ENCODE results near the gene SBNO1. TPM values are rescaled to one million over a fixed set of nuclear protein-coding genes. Genes with fewer than 3 reads are reported as not detected.

The SBNO1 gene
- total and polyA plus RNA-seq, 2 donors (not counting 1 experiment from before 2014, with no cell fraction given): 5.9 to 47.5 TPM

GRCh38 chr12:123384994-123385376, 20.3 kb upstream of the SBNO1 start:
- Histone ChIP-seq H2AFZ (ENCODE audit: insufficient read depth, low read depth, low read length, poor library complexity, severe bottlenecking) (peak overlapping the region; percentile 86), H3K27ac (ENCODE audit: low read length in 2 of 2) (no peak overlapping the region), H3K4me2 (replicated peaks; ENCODE audit: low read depth, low read length, poor library complexity, severe bottlenecking) (peak overlapping the region; percentile 96), H3K79me2 (ENCODE audit: control insufficient read depth, insufficient read depth, low read length) (peaks cover 19% of the 10 kb centered on the region), H3K4me3 (ENCODE audit: control extremely low read depth in 1 of 5, extremely low read depth in 1 of 5, insufficient read depth in 1 of 5, low read depth in 2 of 5, low read length in 4 of 5) (peak overlapping the region in 4 of 5 experiments; percentile 70 to 84 (median 72)), H4K20me1 (ENCODE audit: control insufficient read depth, insufficient read depth, low read length, poor library complexity, severe bottlenecking) (peaks cover under 1% of the 10 kb centered on the region), H3K36me3 (replicated peaks in 1 of 2; ENCODE audit: control extremely low read depth in 1 of 2, control insufficient read depth in 1 of 2, extremely low read depth in 1 of 2, insufficient read depth in 2 of 2, low read length in 1 of 2) (no peaks in the 10 kb centered on the region), H3K4me1 (ENCODE audit: control insufficient read depth in 2 of 2, insufficient read depth in 2 of 2, low read length in 2 of 2) (peaks cover 18 to 28% of the 10 kb centered on the region in 2 donors), H3K27me3 (replicated peaks in 1 of 4; ENCODE audit: control extremely low read depth in 1 of 4, control insufficient read depth in 3 of 4, insufficient read depth in 4 of 4, low read length in 3 of 4) (no peaks in the 10 kb centered on the region), H3K9ac (ENCODE audit: low read length) (peak overlapping the region; percentile 73), H3K9me3 (ENCODE audit: control extremely low read depth in 1 of 3, control insufficient read depth in 2 of 3, insufficient read depth in 1 of 3, low read length in 2 of 3) (no peaks in the 10 kb centered on the region)
- peak overlapping the region; percentile 94 for H3K4me3 Mint-ChIP-seq
- intact Hi-C loops (cut with micrococcal nuclease): loop anchor here (1.0 to 5.0 kb wide), 5 partner anchors 20 to 217 kb away; partner anchors contain the start of genes DDX55, MPHOSPH9, MTRFR and RILPL2
- peaks cover 29% of the 10 kb centered on the region for H3K4me1 Mint-ChIP-seq
- H3K27ac Mint-ChIP-seq: peak overlapping the region; percentile 37
- ATAC-seq (ENCODE audit: low read depth) (no peak), DNase-seq (no peak)
- WGBS (ENCODE audit: insufficient coverage): no CpG with 5 or more reads among the region's 1 CpG
- no peaks in the 10 kb centered on the region for H3K27me3 Mint-ChIP-seq
- no peaks in the 10 kb centered on the region for H3K9me3 Mint-ChIP-seq (ENCODE audit: insufficient read depth)
- ChIA-PET POLR2A (interaction anchor here (0.5 to 1.6 kb wide), 5 partner anchors 18 to 560 kb away, joined by 3 to 13 read pairs (median 5); partner anchors contain the start of gene SBNO1), CTCF (interaction anchor here (1.0 kb wide), 1 partner anchor 16 kb away, joined by 4 read pairs; no protein-coding TSS in a partner anchor)
- no peak for TF ChIP-seq CTCF (IDR thresholded peaks at IDR 0.05)
- TF ChIP-seq EZH2 (IDR thresholded peaks at IDR 0.05; ENCODE audit: borderline replicate concordance, insufficient read depth, low read depth, low read length, poor library complexity, severe bottlenecking): no peak

GRCh38 chr12:123384318-123384993, 19.8 kb upstream of the SBNO1 start:
- Histone ChIP-seq H3K9ac (ENCODE audit: low read length) (peak overlapping the region; percentile 73), H3K4me1 (ENCODE audit: control insufficient read depth in 2 of 2, insufficient read depth in 2 of 2, low read length in 2 of 2) (peaks cover 15 to 24% of the 10 kb centered on the region in 2 donors), H3K27me3 (replicated peaks in 1 of 4; ENCODE audit: control extremely low read depth in 1 of 4, control insufficient read depth in 3 of 4, insufficient read depth in 4 of 4, low read length in 3 of 4) (no peaks in the 10 kb centered on the region), H3K4me3 (ENCODE audit: control extremely low read depth in 1 of 5, extremely low read depth in 1 of 5, insufficient read depth in 1 of 5, low read depth in 2 of 5, low read length in 4 of 5) (peak overlapping the region; percentile 70 to 84 (median 73)), H2AFZ (ENCODE audit: insufficient read depth, low read depth, low read length, poor library complexity, severe bottlenecking) (peak overlapping the region; percentile 86), H3K4me2 (replicated peaks; ENCODE audit: low read depth, low read length, poor library complexity, severe bottlenecking) (peak overlapping the region; percentile 96), H4K20me1 (ENCODE audit: control insufficient read depth, insufficient read depth, low read length, poor library complexity, severe bottlenecking) (no peaks in the 10 kb centered on the region), H3K9me3 (ENCODE audit: control extremely low read depth in 1 of 3, control insufficient read depth in 2 of 3, insufficient read depth in 1 of 3, low read length in 2 of 3) (no peaks in the 10 kb centered on the region), H3K27ac (ENCODE audit: low read length in 2 of 2) (peak overlapping the region in 1 of 2 donors; percentile 49), H3K36me3 (replicated peaks in 1 of 2; ENCODE audit: control extremely low read depth in 1 of 2, control insufficient read depth in 1 of 2, extremely low read depth in 1 of 2, insufficient read depth in 2 of 2, low read length in 1 of 2) (no peaks in the 10 kb centered on the region), H3K79me2 (ENCODE audit: control insufficient read depth, insufficient read depth, low read length) (peaks cover 15% of the 10 kb centered on the region)
- intact Hi-C loops (cut with micrococcal nuclease): loop anchor here (1.0 to 5.0 kb wide), 4 partner anchors 19 to 200 kb away; partner anchors contain the start of genes MPHOSPH9, MTRFR, RILPL2 and TMED2
- CTCF ChIA-PET: interaction anchor here (0.7 to 1.9 kb wide), 11 partner anchors 15 to 197 kb away, joined by 3 to 13 read pairs (median 3); no protein-coding TSS in a partner anchor
- H3K4me1 Mint-ChIP-seq: peaks cover 27% of the 10 kb centered on the region
- DNase-seq: no peak
- peak overlapping the region; percentile 37 for H3K27ac Mint-ChIP-seq
- 3% methylated on average over 31 of the region's 41 CpGs for whole genome bisulfite sequencing (ENCODE audit: insufficient coverage)
- H3K4me3 Mint-ChIP-seq: peak overlapping the region; percentile 94
- no peak for ATAC-seq (ENCODE audit: low read depth)
- TF ChIP-seq EZH2 (IDR thresholded peaks at IDR 0.05; ENCODE audit: borderline replicate concordance, insufficient read depth, low read depth, low read length, poor library complexity, severe bottlenecking): no peak
- no peak for TF ChIP-seq CTCF (IDR thresholded peaks at IDR 0.05)
- H3K9me3 Mint-ChIP-seq (ENCODE audit: insufficient read depth): no peaks in the 10 kb centered on the region
- no peaks in the 10 kb centered on the region for H3K27me3 Mint-ChIP-seq
- POLR2A ChIA-PET: interaction anchor here (0.5 to 1.7 kb wide), 12 partner anchors 18 to 560 kb away, joined by 3 to 13 read pairs (median 4); partner anchors contain the start of genes MTRFR and SBNO1
